IPS DF 19.7 (cell line): ENCODE measurements around the gene DAND5.

Experiments used
- DNase-seq: peaks from one replicate; pipeline ENCODE4 v3.0.0-alpha.2; 2013; ENCODE audit warnings: low read depth, low spot score

Gene DAND5

GRCh38 chr19:12969292-12969988 is at the start of gene DAND5:
TSS of gene DAND5 (plus strand) at chr19:12969576. CDS start at chr19:12969661, 85 bp downstream.
- no peak for DNase-seq

GRCh38 chr19:12921047-12921446 is 48.3 kb upstream of the DAND5 start:
- DNase-seq, result no peak

GRCh38 chr19:12922959-12923358 is 46.4 kb upstream of the DAND5 start:
- DNase-seq, result no peak

GRCh38 chr19:12924621-12925310 is 44.6 kb upstream of the DAND5 start:
- DNase-seq, result no peak

GRCh38 chr19:12930002-12930645 is 39.3 kb upstream of the DAND5 start:
- DNase-seq, result no peak

GRCh38 chr19:12932392-12933286 is 36.7 kb upstream of the DAND5 start:
- no peak for DNase-seq

- peak; percentile 76 for DNase-seq
Measured at GRCh38 chr19:12933287-12934072, 35.9 kb upstream of the DAND5 start, which contains the start of gene FARSA. TSS of gene FARSA (minus strand) at chr19:12933711. CDS start at chr19:12933696, 15 bp downstream.

- DNase-seq, result no peak
Measured at GRCh38 chr19:12935071-12935470, 34.3 kb upstream of the DAND5 start.

GRCh38 chr19:12936582-12936981 is 32.8 kb upstream of the DAND5 start:
- DNase-seq, result no peak

GRCh38 chr19:12937093-12937926 is 32.1 kb upstream of the DAND5 start:
- no peak for DNase-seq

GRCh38 chr19:12937927-12938778 is 31.2 kb upstream of the DAND5 start, which contains the start of gene CALR:
TSS of gene CALR (plus strand) at chr19:12938609. CDS start at chr19:12938680, 71 bp downstream.
- peak; percentile 93 for DNase-seq

GRCh38 chr19:12938779-12939601 is 30.4 kb upstream of the DAND5 start:
- no peak for DNase-seq

- DNase-seq, result no peak
Measured at GRCh38 chr19:12939975-12940423, 29.4 kb upstream of the DAND5 start.

- no peak for DNase-seq
Measured at GRCh38 chr19:12940897-12941296, 28.5 kb upstream of the DAND5 start.

- no peak for DNase-seq
Measured at GRCh38 chr19:12943437-12944044, 25.8 kb upstream of the DAND5 start.

- no peak for DNase-seq
Measured at GRCh38 chr19:12944104-12944674, 25.2 kb upstream of the DAND5 start.

- peak; percentile 89 for DNase-seq
Measured at GRCh38 chr19:12945479-12946091, 23.8 kb upstream of the DAND5 start, which contains the start of gene RAD23A. TSS of gene RAD23A (plus strand) at chr19:12945862. CDS start at chr19:12945949, 87 bp downstream.
